Kidney epithelial cell (primary cell): ENCODE data around the gene GNB5. TPM values are rescaled to one million over a fixed set of nuclear protein-coding genes. Genes with fewer than 3 reads are reported as not detected.

Experiments
- DNase-seq: peaks from one replicate; pipeline ENCODE4 v3.0.0-alpha.2; 2010; ENCODE audit warnings: low read depth
- H3K27me3 ChIP-seq: 2 replicates; pipeline ENCODE4 v1.6.0; 2011; ENCODE audit warnings: low read length; ENCODE audit not compliant: control insufficient read depth, insufficient read depth
- H3K36me3 ChIP-seq: 2 replicates; pipeline ENCODE4 v1.5.1; 2011; ENCODE audit warnings: low read length; ENCODE audit not compliant: control insufficient read depth, insufficient read depth
- H3K4me3 ChIP-seq: 2 replicates; pipeline ENCODE4 v1.5.1; 2011; ENCODE audit warnings: low read depth, mild to moderate bottlenecking, control low read depth, low read length
- total RNA-seq: library from RNA; depleted of rRNA; stranded (reverse); fragments of >200 nt; gene quantifications from 2 replicates; pipeline ENCODE4 v1.2.3, GENCODE V29; 2015
- TF ChIP-seq, protein P1 (sequence below): IDR thresholded peaks from 2 replicates; pipeline ENCODE4 v1.5.1; 2011; ENCODE audit warnings: mild to moderate bottlenecking, moderate library complexity, low read length, control low read depth, inconsistent platforms; ENCODE audit not compliant: insufficient read depth, poor library complexity, severe bottlenecking

GNB5 gene
- total RNA-seq, 1 donor from 2014 or later, result 46.7 TPM

DNA sequence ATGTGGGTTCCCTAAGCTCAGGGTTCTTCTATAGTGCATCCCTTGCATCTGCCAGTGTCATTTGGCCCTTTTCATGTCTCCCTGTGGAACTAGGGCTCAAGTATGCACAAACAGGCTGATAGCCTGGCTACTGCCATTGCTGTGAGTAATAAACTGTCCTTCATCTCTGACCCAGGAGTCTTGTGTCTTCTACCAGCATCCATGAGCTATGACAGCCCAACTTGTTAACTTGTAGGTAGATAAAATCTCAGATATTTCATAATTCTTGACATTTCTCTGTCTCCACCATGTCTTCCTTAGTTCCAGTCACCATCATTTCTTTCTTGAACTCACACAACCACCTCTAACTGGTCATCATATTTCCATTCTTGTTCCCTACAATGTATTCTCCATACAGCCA is 59.1 kb downstream of the GNB5 start:
- no peak overlapping the region for H3K4me3 ChIP-seq
- H3K36me3 ChIP-seq, result no peaks in the 10 kb centered on the region
- TF ChIP-seq, protein P1, sequence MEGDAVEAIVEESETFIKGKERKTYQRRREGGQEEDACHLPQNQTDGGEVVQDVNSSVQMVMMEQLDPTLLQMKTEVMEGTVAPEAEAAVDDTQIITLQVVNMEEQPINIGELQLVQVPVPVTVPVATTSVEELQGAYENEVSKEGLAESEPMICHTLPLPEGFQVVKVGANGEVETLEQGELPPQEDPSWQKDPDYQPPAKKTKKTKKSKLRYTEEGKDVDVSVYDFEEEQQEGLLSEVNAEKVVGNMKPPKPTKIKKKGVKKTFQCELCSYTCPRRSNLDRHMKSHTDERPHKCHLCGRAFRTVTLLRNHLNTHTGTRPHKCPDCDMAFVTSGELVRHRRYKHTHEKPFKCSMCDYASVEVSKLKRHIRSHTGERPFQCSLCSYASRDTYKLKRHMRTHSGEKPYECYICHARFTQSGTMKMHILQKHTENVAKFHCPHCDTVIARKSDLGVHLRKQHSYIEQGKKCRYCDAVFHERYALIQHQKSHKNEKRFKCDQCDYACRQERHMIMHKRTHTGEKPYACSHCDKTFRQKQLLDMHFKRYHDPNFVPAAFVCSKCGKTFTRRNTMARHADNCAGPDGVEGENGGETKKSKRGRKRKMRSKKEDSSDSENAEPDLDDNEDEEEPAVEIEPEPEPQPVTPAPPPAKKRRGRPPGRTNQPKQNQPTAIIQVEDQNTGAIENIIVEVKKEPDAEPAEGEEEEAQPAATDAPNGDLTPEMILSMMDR, result no peak
- no peak for DNase-seq
- H3K27me3 ChIP-seq, result no peaks in the 10 kb centered on the region

DNA sequence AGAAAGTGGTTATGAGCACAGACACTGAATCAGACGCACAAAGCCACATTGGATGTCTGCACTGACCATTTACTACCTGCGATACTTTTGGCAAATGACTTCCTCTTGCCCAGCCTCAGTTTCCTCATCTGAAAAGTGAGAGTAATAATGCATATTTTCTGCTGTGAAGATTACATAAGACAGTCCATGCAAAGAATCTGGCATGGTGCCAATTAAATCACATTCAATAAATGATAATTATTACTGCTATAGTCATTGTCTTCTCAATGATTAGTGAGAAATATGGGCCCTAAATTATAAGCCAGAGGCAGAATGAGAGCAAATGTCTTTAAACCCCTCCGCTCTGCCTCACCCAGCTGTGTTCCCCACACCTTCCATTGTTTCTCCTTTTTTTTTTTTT is 62.6 kb downstream of the GNB5 start:
- no peak overlapping the region for H3K4me3 ChIP-seq
- no peaks in the 10 kb centered on the region for H3K36me3 ChIP-seq
- TF ChIP-seq, protein P1, result no peak
- no peak for DNase-seq
- H3K27me3 ChIP-seq, result no peaks in the 10 kb centered on the region

GRCh38 chr15:52124270-52124880 is 66.8 kb downstream of the GNB5 start:
- no peak for DNase-seq
- H3K27me3 ChIP-seq, result no peaks in the 10 kb centered on the region
- TF ChIP-seq, protein P1, result no peak
- H3K4me3 ChIP-seq, result no peak overlapping the region
- no peaks in the 10 kb centered on the region for H3K36me3 ChIP-seq

DNA sequence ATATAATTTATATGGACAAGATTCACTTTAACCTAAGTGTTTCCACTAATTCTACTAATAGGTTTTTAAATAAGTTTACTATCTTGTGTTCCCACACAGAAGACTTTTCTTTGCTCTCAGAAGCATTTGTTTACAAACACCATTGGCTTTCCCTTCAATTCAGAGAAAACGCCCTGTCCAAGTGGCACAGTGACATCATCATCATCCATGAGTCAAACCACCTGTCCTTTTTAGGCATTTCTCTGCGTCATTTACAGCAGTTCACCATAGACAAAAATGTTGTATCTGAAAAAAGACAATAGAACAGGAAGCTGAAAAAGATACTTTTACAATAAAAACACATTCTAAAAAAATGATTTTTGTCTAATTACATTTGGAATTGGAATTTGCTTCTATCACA is 69.3 kb downstream of the GNB5 start:
- TF ChIP-seq, protein P1, result no peak
- no peak for DNase-seq
- Histone ChIP-seq H3K4me3 (no peak overlapping the region), H3K36me3 (no peaks in the 10 kb centered on the region), H3K27me3 (no peaks in the 10 kb centered on the region)

DNA sequence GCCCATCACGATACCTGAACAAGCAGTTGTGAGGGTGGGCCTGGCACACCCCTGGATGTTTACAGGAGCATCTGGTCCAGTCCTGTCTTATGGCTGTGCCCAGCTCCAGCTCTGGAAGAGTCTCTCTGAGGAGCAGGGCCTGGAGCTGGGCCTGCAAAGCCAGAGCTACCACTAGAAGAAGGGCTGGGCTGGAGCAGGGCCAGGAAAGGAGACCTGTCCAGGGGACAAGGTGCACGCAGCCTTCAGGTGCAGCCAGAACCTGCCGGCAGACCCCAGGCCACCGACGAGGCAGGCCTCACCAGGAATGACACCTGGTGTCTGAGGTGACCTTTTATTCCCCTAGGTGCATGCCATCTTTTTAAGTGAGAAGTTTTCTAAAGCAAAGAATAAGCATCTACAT is 70.2 kb downstream of the GNB5 start:
- TF ChIP-seq, protein P1, result no peak
- no peaks in the 10 kb centered on the region for H3K27me3 ChIP-seq
- no peak for DNase-seq
- no peaks in the 10 kb centered on the region for H3K36me3 ChIP-seq
- no peak overlapping the region for H3K4me3 ChIP-seq

DNA sequence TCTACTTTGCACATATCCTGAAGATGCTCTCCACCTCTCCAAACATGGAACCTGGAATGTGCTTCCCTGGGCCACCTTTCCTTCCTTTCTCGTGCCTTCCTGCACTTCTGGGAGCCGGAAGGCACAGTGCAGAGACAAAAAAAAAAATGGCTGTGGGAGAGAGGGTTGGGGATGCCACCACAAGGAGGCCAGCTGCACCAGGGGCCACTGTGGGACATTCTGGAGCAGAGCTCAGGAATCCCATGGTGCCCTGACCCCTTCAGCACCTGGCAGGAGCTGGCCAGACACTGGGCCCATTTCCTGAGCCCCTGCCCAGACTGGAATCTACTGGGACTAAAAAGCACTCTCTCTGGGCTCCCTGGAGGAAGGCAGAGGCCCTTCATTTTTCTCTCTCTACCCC is 70.7 kb downstream of the GNB5 start:
- no peak overlapping the region for H3K4me3 ChIP-seq
- DNase-seq, result no peak
- TF ChIP-seq, protein P1, result no peak
- no peaks in the 10 kb centered on the region for H3K27me3 ChIP-seq
- H3K36me3 ChIP-seq, result no peaks in the 10 kb centered on the region
